ENCODE data around the gene ATG9A.

ATG9A gene

DNA sequence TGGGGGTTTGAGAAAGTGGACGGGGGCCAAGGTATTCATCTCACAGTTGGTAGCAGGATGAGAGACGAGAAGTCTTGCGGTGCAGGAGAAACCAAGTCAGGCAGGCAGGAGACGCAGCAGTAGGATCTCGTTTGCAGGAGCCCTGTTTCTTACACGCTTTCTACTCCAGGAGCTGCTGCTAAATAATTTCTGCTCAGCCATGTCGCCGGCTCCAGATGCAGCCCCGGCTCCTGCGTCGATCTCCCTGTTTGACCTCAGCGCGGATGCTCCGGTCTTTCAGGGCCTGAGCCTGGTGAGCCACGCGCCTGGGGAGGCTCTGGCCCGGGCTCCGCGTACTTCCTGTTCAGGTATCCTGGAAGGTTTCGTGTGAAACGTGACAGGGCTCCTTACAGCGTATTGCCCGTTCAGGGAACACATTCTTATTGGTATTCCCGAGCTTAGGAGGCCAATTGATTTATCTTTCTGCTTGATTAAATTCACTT is 664 bp upstream of the ATG9A start:
- H4K20me1 ChIP-seq (ENCODE audit: insufficient read depth, low read length, poor library complexity, severe bottlenecking) = peaks cover 18% of the 10 kb centered on the region
- no peaks in the 10 kb centered on the region for H3F3A ChIP-seq (ENCODE audit: low read depth)
- H3K4me1 ChIP-seq (ENCODE audit: insufficient read depth, low read length, poor library complexity, severe bottlenecking) = peaks cover 20% of the 10 kb centered on the region
- H3K4me3 ChIP-seq (ENCODE audit: low read length, poor library complexity, severe bottlenecking) = peak overlapping the region; percentile 89
- H3K79me2 ChIP-seq (ENCODE audit: insufficient read depth, low read length) = peaks cover 68% of the 10 kb centered on the region
- H3K27me3 ChIP-seq (ENCODE audit: insufficient read depth, low read length, poor library complexity, severe bottlenecking) = no peaks in the 10 kb centered on the region
- H3K9ac ChIP-seq (ENCODE audit: low read depth, low read length, poor library complexity, severe bottlenecking) = peak overlapping the region; percentile 92
- peaks cover 44% of the 10 kb centered on the region; the same call in 1 of the 2 replicates for H3K36me3 ChIP-seq (ENCODE audit: insufficient read depth, low read length)
- H2AFZ ChIP-seq (ENCODE audit: low read length) = peak overlapping the region; percentile 56; the same call in 1 of the 2 replicates
- H3K9me2 ChIP-seq (replicated peaks; ENCODE audit: low read depth, low read length) = no peaks in the 10 kb centered on the region
- no peaks in the 10 kb centered on the region for H3K9me3 ChIP-seq (ENCODE audit: insufficient read depth, low read depth, low read length)
- peak overlapping the region; percentile 92 for H3K4me2 ChIP-seq (ENCODE audit: low read depth, low read length, poor library complexity, severe bottlenecking)
- TF ChIP-seq, protein P1, sequence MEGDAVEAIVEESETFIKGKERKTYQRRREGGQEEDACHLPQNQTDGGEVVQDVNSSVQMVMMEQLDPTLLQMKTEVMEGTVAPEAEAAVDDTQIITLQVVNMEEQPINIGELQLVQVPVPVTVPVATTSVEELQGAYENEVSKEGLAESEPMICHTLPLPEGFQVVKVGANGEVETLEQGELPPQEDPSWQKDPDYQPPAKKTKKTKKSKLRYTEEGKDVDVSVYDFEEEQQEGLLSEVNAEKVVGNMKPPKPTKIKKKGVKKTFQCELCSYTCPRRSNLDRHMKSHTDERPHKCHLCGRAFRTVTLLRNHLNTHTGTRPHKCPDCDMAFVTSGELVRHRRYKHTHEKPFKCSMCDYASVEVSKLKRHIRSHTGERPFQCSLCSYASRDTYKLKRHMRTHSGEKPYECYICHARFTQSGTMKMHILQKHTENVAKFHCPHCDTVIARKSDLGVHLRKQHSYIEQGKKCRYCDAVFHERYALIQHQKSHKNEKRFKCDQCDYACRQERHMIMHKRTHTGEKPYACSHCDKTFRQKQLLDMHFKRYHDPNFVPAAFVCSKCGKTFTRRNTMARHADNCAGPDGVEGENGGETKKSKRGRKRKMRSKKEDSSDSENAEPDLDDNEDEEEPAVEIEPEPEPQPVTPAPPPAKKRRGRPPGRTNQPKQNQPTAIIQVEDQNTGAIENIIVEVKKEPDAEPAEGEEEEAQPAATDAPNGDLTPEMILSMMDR (conservative IDR thresholded peaks at IDR 0.05; ENCODE audit: low read length) = no peak
- no peak for TF ChIP-seq EZH2phosphoT487 (IDR thresholded peaks at IDR 0.05; ENCODE audit: borderline replicate concordance)

DNA sequence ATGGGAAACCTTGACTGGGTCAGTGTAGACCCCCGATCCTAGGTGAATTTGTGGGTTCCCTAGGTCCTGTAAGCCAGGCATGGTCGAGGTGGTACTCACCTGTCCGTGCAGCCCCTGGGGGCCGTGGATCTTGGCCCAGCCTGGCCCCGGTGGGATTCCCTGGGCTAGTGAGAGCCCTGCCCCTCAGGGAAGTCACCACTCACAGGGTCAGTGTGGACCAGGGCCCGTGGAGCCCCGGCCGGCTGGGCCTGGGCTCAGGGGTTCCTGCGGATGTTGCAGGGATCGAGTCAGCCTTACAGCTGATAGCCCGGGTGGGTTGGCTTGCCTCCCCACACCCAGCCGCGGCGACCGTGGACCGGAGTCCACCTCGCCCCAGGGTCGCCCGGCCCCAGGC is 528 bp downstream of the ATG9A start:
- peaks cover 20% of the 10 kb centered on the region for H3K4me1 ChIP-seq (ENCODE audit: insufficient read depth, low read length, poor library complexity, severe bottlenecking)
- TF ChIP-seq, protein P1 (conservative IDR thresholded peaks at IDR 0.05; ENCODE audit: low read length) = no peak
- no peak for TF ChIP-seq EZH2phosphoT487 (IDR thresholded peaks at IDR 0.05; ENCODE audit: borderline replicate concordance)
- H3K9me2 ChIP-seq (replicated peaks; ENCODE audit: low read depth, low read length) = no peaks in the 10 kb centered on the region
- H3K27me3 ChIP-seq (ENCODE audit: insufficient read depth, low read length, poor library complexity, severe bottlenecking) = no peaks in the 10 kb centered on the region
- peak overlapping the region; percentile 88 for H3K4me2 ChIP-seq (ENCODE audit: low read depth, low read length, poor library complexity, severe bottlenecking)
- H3K9me3 ChIP-seq (ENCODE audit: insufficient read depth, low read depth, low read length) = no peaks in the 10 kb centered on the region
- H3K4me3 ChIP-seq (ENCODE audit: low read length, poor library complexity, severe bottlenecking) = peak overlapping the region; percentile 89
- peaks cover 64% of the 10 kb centered on the region for H3K79me2 ChIP-seq (ENCODE audit: insufficient read depth, low read length)
- H3K9ac ChIP-seq (ENCODE audit: low read depth, low read length, poor library complexity, severe bottlenecking) = peak overlapping the region; percentile 92
- H2AFZ ChIP-seq (ENCODE audit: low read length) = peak overlapping the region; percentile 93; the same call in 1 of the 2 replicates
- H4K20me1 ChIP-seq (ENCODE audit: insufficient read depth, low read length, poor library complexity, severe bottlenecking) = peaks cover 18% of the 10 kb centered on the region
- H3F3A ChIP-seq (ENCODE audit: low read depth) = no peaks in the 10 kb centered on the region
- H3K36me3 ChIP-seq (ENCODE audit: insufficient read depth, low read length) = peaks cover 44% of the 10 kb centered on the region; the same call in 1 of the 2 replicates

DNA sequence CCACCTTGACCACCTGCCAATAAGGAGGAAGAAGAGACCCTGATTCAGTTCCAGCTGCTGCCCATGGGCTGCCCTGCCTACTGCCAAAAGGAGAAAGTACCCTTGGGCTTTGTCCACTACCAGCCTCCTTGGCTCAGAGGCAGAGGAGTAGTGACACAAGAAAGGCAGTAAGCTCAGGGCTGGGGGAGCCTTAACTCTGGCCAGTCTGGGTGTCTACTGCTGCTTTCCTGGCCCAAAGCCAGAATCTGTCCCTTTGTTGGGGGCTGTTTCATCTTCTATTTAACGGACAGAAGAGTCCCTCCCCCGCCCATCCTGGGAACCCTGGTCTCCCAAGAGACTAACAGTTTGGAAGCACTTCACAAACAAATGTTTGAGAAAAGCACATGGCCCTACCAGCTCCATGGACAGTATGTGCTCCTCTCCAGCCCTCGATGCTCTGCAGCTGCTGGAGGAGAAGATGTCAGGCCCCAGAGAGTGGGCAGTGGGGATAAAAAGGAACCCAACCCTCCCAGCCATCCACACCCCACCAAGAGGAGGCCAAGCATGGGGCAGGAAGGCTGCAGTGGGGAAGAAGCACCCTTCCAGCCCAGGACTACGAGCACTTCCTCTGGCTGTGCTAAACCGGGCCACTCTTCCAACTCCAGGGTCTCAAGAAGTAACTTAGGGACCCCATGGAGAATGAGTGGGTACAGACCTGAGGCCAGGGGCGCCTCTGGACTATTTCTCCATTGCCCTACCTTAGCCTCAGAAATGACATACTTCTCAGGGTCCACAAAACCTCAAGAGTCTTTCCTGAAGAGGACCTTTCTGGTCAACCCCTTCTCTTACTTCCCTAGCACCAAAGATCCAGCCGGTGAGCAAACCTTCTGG is 1.2 kb downstream of the ATG9A start:
- Histone ChIP-seq H3K36me3 (ENCODE audit: insufficient read depth, low read length) (peaks cover 44% of the 10 kb centered on the region; the same call in 1 of the 2 replicates), H3K9ac (ENCODE audit: low read depth, low read length, poor library complexity, severe bottlenecking) (peak overlapping the region; percentile 92), H3K27me3 (ENCODE audit: insufficient read depth, low read length, poor library complexity, severe bottlenecking) (no peaks in the 10 kb centered on the region), H4K20me1 (ENCODE audit: insufficient read depth, low read length, poor library complexity, severe bottlenecking) (peaks cover 16% of the 10 kb centered on the region), H3K79me2 (ENCODE audit: insufficient read depth, low read length) (peaks cover 57% of the 10 kb centered on the region), H3K9me3 (ENCODE audit: insufficient read depth, low read depth, low read length) (no peaks in the 10 kb centered on the region), H3K9me2 (replicated peaks; ENCODE audit: low read depth, low read length) (no peaks in the 10 kb centered on the region), H3K4me1 (ENCODE audit: insufficient read depth, low read length, poor library complexity, severe bottlenecking) (peaks cover 20% of the 10 kb centered on the region), H2AFZ (ENCODE audit: low read length) (peak overlapping the region; percentile 93; the same call in 1 of the 2 replicates), H3K4me2 (ENCODE audit: low read depth, low read length, poor library complexity, severe bottlenecking) (peak overlapping the region; percentile 88), H3F3A (ENCODE audit: low read depth) (no peaks in the 10 kb centered on the region), H3K4me3 (ENCODE audit: low read length, poor library complexity, severe bottlenecking) (peak overlapping the region; percentile 89)
- TF ChIP-seq, protein P1 (conservative IDR thresholded peaks at IDR 0.05; ENCODE audit: low read length) = no peak
- no peak for TF ChIP-seq EZH2phosphoT487 (IDR thresholded peaks at IDR 0.05; ENCODE audit: borderline replicate concordance)
